OCI-LY1 (cell line): ENCODE results near the gene ARPC2.

Experiments
- H2AFZ ChIP-seq: fragments of 200-600 bp; sonication (generic), shearing (Covaris generic); 2 replicates; pipeline ENCODE4 v1.6.0; 2014; ENCODE audit warnings: antibody characterized with exemption, mild to moderate bottlenecking, low read length
- H3F3A ChIP-seq: fragments of 200-600 bp; sonication (generic), shearing (Covaris generic); 2 replicates; pipeline ENCODE4 v1.6.0; 2014; ENCODE audit warnings: mild to moderate bottlenecking, antibody characterized with exemption, low read length, moderate library complexity; ENCODE audit not compliant: insufficient read depth
- H3K27ac ChIP-seq: fragments of 200-600 bp; sonication (generic); 2 replicates; pipeline ENCODE4 v1.5.1; 2014; ENCODE audit warnings: low read length, mixed run types, mild to moderate bottlenecking, low read depth; ENCODE audit not compliant: poor library complexity, severe bottlenecking
- H3K27me3 ChIP-seq: fragments of 200-600 bp; sonication (generic); 2 replicates; pipeline ENCODE4 v1.6.0; 2014; ENCODE audit warnings: antibody characterized with exemption, mild to moderate bottlenecking, low read length, moderate library complexity; ENCODE audit not compliant: insufficient read depth
- H3K36me3 ChIP-seq: fragments of 200-600 bp; sonication (generic); 2 replicates; pipeline ENCODE4 v1.6.1; 2014; ENCODE audit warnings: mild to moderate bottlenecking, antibody characterized with exemption, low read length, moderate library complexity, mixed read lengths; ENCODE audit not compliant: insufficient read depth
- H3K4me1 ChIP-seq: fragments of 200-600 bp; sonication (generic); 2 replicates; pipeline ENCODE4 v1.5.1; 2014; ENCODE audit warnings: mild to moderate bottlenecking, low read length, moderate library complexity; ENCODE audit not compliant: insufficient read depth, severe bottlenecking
- H3K4me2 ChIP-seq: fragments of 200-600 bp; sonication (generic), shearing (Covaris generic); 2 replicates; pipeline ENCODE4 v1.6.1; 2014; ENCODE audit warnings: low read length
- H3K4me3 ChIP-seq: fragments of 200-600 bp; sonication (generic); 2 replicates; pipeline ENCODE4 v1.5.1; 2014; ENCODE audit warnings: low read length, low read depth, mild to moderate bottlenecking, mixed read lengths; ENCODE audit not compliant: poor library complexity, severe bottlenecking
- H3K79me2 ChIP-seq: fragments of 200-600 bp; shearing (Covaris generic); 2 replicates; pipeline ENCODE4 v1.6.1; 2016; ENCODE audit warnings: mixed run types, low read length, mixed read lengths; ENCODE audit not compliant: insufficient read depth
- H3K9ac ChIP-seq: fragments of 200-600 bp; sonication (generic), shearing (Covaris generic); 2 replicates; pipeline ENCODE4 v1.6.1; 2014; ENCODE audit warnings: mild to moderate bottlenecking, low read length, mixed read lengths
- H3K9me2 ChIP-seq: fragments of 200-600 bp; sonication (generic), shearing (Covaris generic); 2 replicates; pipeline ENCODE4 v1.6.1; 2014; ENCODE audit warnings: low read depth, mild to moderate bottlenecking, low read length, mixed read lengths
- H3K9me3 ChIP-seq: fragments of 200-600 bp; shearing (Covaris generic); 2 replicates; pipeline ENCODE4 v1.6.1; 2014; ENCODE audit warnings: low read length, mixed read lengths
- H4K20me1 ChIP-seq: fragments of 200-600 bp; sonication (generic), shearing (Covaris generic); 2 replicates; pipeline ENCODE4 v1.6.0; 2016; ENCODE audit warnings: mild to moderate bottlenecking, low read length; ENCODE audit not compliant: insufficient read depth
- CTCF ChIP-seq: fragments of 200-600 bp; sonication (generic), shearing (Covaris generic); IDR thresholded peaks from 2 replicates; pipeline ENCODE4 v1.5.1; 2017; ENCODE audit warnings: mild to moderate bottlenecking, antibody characterized with exemption, low read length, moderate library complexity, mixed read lengths
- EZH2 ChIP-seq: fragments of 200-600 bp; sonication (generic), shearing (Covaris generic); IDR thresholded peaks from 2 replicates; pipeline ENCODE4 v1.8.0; 2017; ENCODE audit warnings: borderline replicate concordance, mixed run types, mild to moderate bottlenecking, antibody characterized with exemption, low read length, moderate library complexity, mixed read lengths

ARPC2 gene

GRCh38 chr2:218223046-218223445 lies 6.1 kb downstream of the ARPC2 start:
- H3K27me3 ChIP-seq: no peaks in the 10 kb centered on the region
- H4K20me1 ChIP-seq: peaks cover 6% of the 10 kb centered on the region; the same call in 1 of the 2 replicates
- H3K27ac ChIP-seq: no peak overlapping the region
- no peak for TF ChIP-seq EZH2
- H2AFZ ChIP-seq: no peak overlapping the region
- no peaks in the 10 kb centered on the region for H3K9me3 ChIP-seq
- peaks cover 81% of the 10 kb centered on the region for H3K36me3 ChIP-seq
- no peak overlapping the region for H3K4me2 ChIP-seq
- H3K79me2 ChIP-seq: peaks cover 73% of the 10 kb centered on the region
- H3K9me2 ChIP-seq: no peaks in the 10 kb centered on the region
- peaks cover 45% of the 10 kb centered on the region for H3K4me1 ChIP-seq
- no peaks in the 10 kb centered on the region for H3F3A ChIP-seq
- no peak overlapping the region for H3K9ac ChIP-seq
- no peak overlapping the region for H3K4me3 ChIP-seq

GRCh38 chr2:218224186-218224585 lies 7.2 kb downstream of the ARPC2 start:
- Histone ChIP-seq H3K36me3 (peaks cover 92% of the 10 kb centered on the region), H3K9ac (no peak overlapping the region), H2AFZ (no peak overlapping the region), H3K4me3 (no peak overlapping the region), H3K27me3 (no peaks in the 10 kb centered on the region), H3K9me3 (no peaks in the 10 kb centered on the region), H3K79me2 (peaks cover 61% of the 10 kb centered on the region), H3K4me2 (no peak overlapping the region), H3K4me1 (peaks cover 42% of the 10 kb centered on the region), H4K20me1 (peaks cover 6% of the 10 kb centered on the region; the same call in 1 of the 2 replicates), H3K9me2 (no peaks in the 10 kb centered on the region), H3K27ac (no peak overlapping the region), H3F3A (no peaks in the 10 kb centered on the region)
- TF ChIP-seq CTCF (no peak), EZH2 (no peak)

- H3K9ac ChIP-seq: no peak overlapping the region
- H3K4me3 ChIP-seq: no peak overlapping the region
- H3K79me2 ChIP-seq: peaks cover 34% of the 10 kb centered on the region
- H3K27me3 ChIP-seq: no peaks in the 10 kb centered on the region
- H3K36me3 ChIP-seq: peaks cover 96% of the 10 kb centered on the region
- no peaks in the 10 kb centered on the region for H3F3A ChIP-seq
- H2AFZ ChIP-seq: no peak overlapping the region
- H3K27ac ChIP-seq: no peak overlapping the region
- H4K20me1 ChIP-seq: peaks cover 6% of the 10 kb centered on the region; the same call in 1 of the 2 replicates
- H3K4me1 ChIP-seq: peaks cover 26% of the 10 kb centered on the region
- no peaks in the 10 kb centered on the region for H3K9me3 ChIP-seq
- no peak overlapping the region for H3K4me2 ChIP-seq
- no peaks in the 10 kb centered on the region for H3K9me2 ChIP-seq
- TF ChIP-seq EZH2: no peak
- no peak for TF ChIP-seq CTCF
Measured at GRCh38 chr2:218226903-218227302, 9.9 kb downstream of the ARPC2 start.
